AG09319 (cell line): ENCODE results near the gene HMGCS2.

ENCODE experiments used
- DNase-seq: peaks from one replicate; pipeline ENCODE4 v3.0.0-alpha.2; 2010; ENCODE audit warnings: low read depth; ENCODE audit errors: extremely low read depth
- TF ChIP-seq, protein P1 (sequence below): IDR thresholded peaks from 2 replicates; pipeline ENCODE4 v1.5.1; 2011; ENCODE audit warnings: low read depth, mild to moderate bottlenecking, inconsistent platforms, low read length, moderate library complexity

Gene HMGCS2

GRCh38 chr1:119737040-119737682 is 31.5 kb downstream of the HMGCS2 start:
- TF ChIP-seq, protein P1, sequence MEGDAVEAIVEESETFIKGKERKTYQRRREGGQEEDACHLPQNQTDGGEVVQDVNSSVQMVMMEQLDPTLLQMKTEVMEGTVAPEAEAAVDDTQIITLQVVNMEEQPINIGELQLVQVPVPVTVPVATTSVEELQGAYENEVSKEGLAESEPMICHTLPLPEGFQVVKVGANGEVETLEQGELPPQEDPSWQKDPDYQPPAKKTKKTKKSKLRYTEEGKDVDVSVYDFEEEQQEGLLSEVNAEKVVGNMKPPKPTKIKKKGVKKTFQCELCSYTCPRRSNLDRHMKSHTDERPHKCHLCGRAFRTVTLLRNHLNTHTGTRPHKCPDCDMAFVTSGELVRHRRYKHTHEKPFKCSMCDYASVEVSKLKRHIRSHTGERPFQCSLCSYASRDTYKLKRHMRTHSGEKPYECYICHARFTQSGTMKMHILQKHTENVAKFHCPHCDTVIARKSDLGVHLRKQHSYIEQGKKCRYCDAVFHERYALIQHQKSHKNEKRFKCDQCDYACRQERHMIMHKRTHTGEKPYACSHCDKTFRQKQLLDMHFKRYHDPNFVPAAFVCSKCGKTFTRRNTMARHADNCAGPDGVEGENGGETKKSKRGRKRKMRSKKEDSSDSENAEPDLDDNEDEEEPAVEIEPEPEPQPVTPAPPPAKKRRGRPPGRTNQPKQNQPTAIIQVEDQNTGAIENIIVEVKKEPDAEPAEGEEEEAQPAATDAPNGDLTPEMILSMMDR = no peak
- no peak for DNase-seq

- DNase-seq = no peak
- TF ChIP-seq, protein P1 = no peak
These were observed 32.1 kb downstream of the HMGCS2 start for GRCh38 chr1:119736649-119737039.

DNA sequence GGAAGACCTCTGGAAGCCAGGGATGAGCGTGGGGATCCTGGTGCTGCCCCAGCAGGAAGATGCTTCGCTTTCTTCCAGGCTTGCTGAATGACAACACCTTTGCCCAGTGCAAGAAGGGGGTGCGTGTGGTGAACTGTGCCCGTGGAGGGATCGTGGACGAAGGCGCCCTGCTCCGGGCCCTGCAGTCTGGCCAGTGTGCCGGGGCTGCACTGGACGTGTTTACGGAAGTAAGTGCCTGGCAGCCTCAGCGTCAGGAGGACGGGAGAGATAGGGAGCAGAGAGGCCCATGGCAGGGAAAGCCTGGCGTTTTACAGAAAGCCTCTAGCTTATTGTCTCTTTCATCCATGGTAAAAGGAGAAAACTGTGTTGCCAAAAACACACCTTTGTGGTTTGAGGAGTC is 33.5 kb downstream of the HMGCS2 start:
- no peak for DNase-seq
- TF ChIP-seq, protein P1 = no peak

GRCh38 chr1:119733754-119734153 is 35.0 kb downstream of the HMGCS2 start:
- TF ChIP-seq, protein P1 = no peak
- DNase-seq = no peak

GRCh38 chr1:119732465-119733168 is 36.1 kb downstream of the HMGCS2 start:
- TF ChIP-seq, protein P1 = no peak
- DNase-seq = no peak

- TF ChIP-seq, protein P1 = no peak
- DNase-seq = no peak
These were observed 36.8 kb downstream of the HMGCS2 start for GRCh38 chr1:119731741-119732430.

- TF ChIP-seq, protein P1 = no peak
- DNase-seq = no peak
These were observed 37.6 kb downstream of the HMGCS2 start for GRCh38 chr1:119731060-119731459.
